CD4-positive, CD25-positive, alpha-beta regulatory T cell (primary cell): ENCODE results near the gene CTAG2. TPM values are rescaled to one million over a fixed set of nuclear protein-coding genes. Genes with fewer than 3 reads are reported as not detected.
A peak's percentile ranks its signal among the peaks of the same experiment; 100 is the strongest.

Source experiments
- ATAC-seq, 2 donors: fragments of 150-1000 bp; cut with Tn5 transposase; one replicate each; pipeline ENCODE4 v1.10.0; 2021; ENCODE audit warnings: low read depth in 2 of 2, moderate number of reproducible peaks in 2 of 2, moderate library complexity in 1 of 2
- DNase-seq, 3 donors: peaks; one replicate each; pipeline versions ENCODE4 v3.0.0 to v3.0.0-alpha.2; 2012 to 2022; ENCODE audit warnings: mixed read lengths in 1 of 3
- H3K27ac ChIP-seq: one replicate; pipeline ENCODE4 v1.7.0; 2013; ENCODE audit warnings: mild to moderate bottlenecking, low read length; ENCODE audit not compliant: insufficient read depth, poor library complexity, severe bottlenecking
- H3K27me3 ChIP-seq: one replicate; pipeline ENCODE4 v1.7.0; 2013; ENCODE audit warnings: low read length; ENCODE audit not compliant: control insufficient read depth, insufficient read depth
- H3K36me3 ChIP-seq: one replicate; pipeline ENCODE4 v1.7.0; 2013; ENCODE audit warnings: mild to moderate bottlenecking, low read length, moderate library complexity; ENCODE audit not compliant: control insufficient read depth, insufficient read depth
- H3K4me1 ChIP-seq: 2 replicates; pipeline ENCODE4 v1.7.0; 2013; ENCODE audit warnings: mild to moderate bottlenecking, low read length; ENCODE audit not compliant: insufficient read depth, control insufficient read depth, poor library complexity, severe bottlenecking
- H3K4me3 ChIP-seq: one replicate; pipeline ENCODE4 v1.7.0; 2013; ENCODE audit warnings: low read depth, mild to moderate bottlenecking, low read length, moderate library complexity
- H3K9me3 ChIP-seq, 2 experiments: 1 replicate in 1 of 2; 2 replicates in 1 of 2; pipeline ENCODE4 v1.7.0; 2013; ENCODE audit warnings: low read length in 2 of 2, mild to moderate bottlenecking in 1 of 2, moderate library complexity in 1 of 2; ENCODE audit not compliant: control insufficient read depth in 2 of 2
- H3K27ac Mint-ChIP-seq, 3 donors: one replicate each; pipeline ENCODE4 v1.8.0; 2020 to 2022; ENCODE audit warnings: mild to moderate bottlenecking in 3 of 3, mixed read lengths in 3 of 3, moderate library complexity in 2 of 3
- H3K27me3 Mint-ChIP-seq: one replicate; pipeline ENCODE4 v1.8.0; 2022; ENCODE audit warnings: mild to moderate bottlenecking, mixed read lengths
- H3K36me3 Mint-ChIP-seq: one replicate; pipeline ENCODE4 v1.8.0; 2020; ENCODE audit warnings: mixed read lengths
- H3K4me1 Mint-ChIP-seq, 4 donors: one replicate each; pipeline ENCODE4 v1.8.0; 2020 to 2022; ENCODE audit warnings: mixed read lengths in 4 of 4, mild to moderate bottlenecking in 1 of 4
- H3K4me3 Mint-ChIP-seq, 4 donors: one replicate each; pipeline ENCODE4 v1.8.0; 2020 to 2022; ENCODE audit warnings: mild to moderate bottlenecking in 4 of 4, mixed read lengths in 4 of 4, moderate library complexity in 3 of 4
- H3K9me3 Mint-ChIP-seq, 7 donors: one replicate each; pipeline ENCODE4 v1.8.0; 2020 to 2022; ENCODE audit warnings: mixed read lengths in 7 of 7, mild to moderate bottlenecking in 3 of 7, moderate library complexity in 2 of 7
- polyA plus RNA-seq, 4 donors: library from polyadenylated mRNA; unstranded; fragments of 300-500 nt; fragmentation: Illumina TruSeq; gene quantifications; one replicate each; pipeline ENCODE4 v1.2.3, GENCODE V29; 2021
- total RNA-seq: library from RNA; stranded (reverse); gene quantifications from one replicate; pipeline ENCODE4 v1.2.3, GENCODE V29; 2022

Gene CTAG2
- total and polyA plus RNA-seq, 5 donors from 2014 or later, result not detected

DNA sequence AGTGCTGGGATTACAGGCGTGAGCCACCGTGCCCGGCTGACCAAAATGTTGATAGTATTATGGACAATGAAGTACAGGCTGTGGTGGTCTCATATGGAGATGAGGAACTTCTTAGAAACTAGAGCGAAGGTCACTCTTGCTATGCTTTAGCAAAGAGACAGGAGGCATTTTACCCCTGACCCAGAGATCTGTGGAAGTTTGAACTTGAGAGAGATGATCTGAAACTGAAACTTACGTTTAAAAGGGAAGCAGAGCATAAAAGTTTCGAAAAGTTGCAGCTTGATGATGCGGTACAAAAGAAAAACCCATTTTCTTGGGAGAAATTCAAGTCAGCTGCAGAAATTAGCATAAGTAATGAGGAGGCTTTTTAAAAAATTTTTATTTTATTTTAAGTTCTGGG, 8.5 kb upstream of the CTAG2 start:
- H3K36me3 ChIP-seq, result no peaks in the 10 kb centered on the region
- H3K4me3 ChIP-seq, result no peak overlapping the region
- H3K4me1 ChIP-seq, result no peaks in the 10 kb centered on the region
- peaks cover 0 to 6% (median 2%) of the 10 kb centered on the region in 7 donors for H3K9me3 Mint-ChIP-seq
- H3K27me3 Mint-ChIP-seq, result peaks cover 7% of the 10 kb centered on the region
- H3K9me3 ChIP-seq, result no peaks in the 10 kb centered on the region
- no peak overlapping the region for H3K27ac Mint-ChIP-seq
- no peak for ATAC-seq
- no peak overlapping the region for H3K27ac ChIP-seq
- no peak overlapping the region for H3K4me3 Mint-ChIP-seq
- H3K27me3 ChIP-seq, result no peaks in the 10 kb centered on the region
- H3K36me3 Mint-ChIP-seq, result no peaks in the 10 kb centered on the region
- H3K4me1 Mint-ChIP-seq, result no peaks in the 10 kb centered on the region
- no peak for DNase-seq

DNA sequence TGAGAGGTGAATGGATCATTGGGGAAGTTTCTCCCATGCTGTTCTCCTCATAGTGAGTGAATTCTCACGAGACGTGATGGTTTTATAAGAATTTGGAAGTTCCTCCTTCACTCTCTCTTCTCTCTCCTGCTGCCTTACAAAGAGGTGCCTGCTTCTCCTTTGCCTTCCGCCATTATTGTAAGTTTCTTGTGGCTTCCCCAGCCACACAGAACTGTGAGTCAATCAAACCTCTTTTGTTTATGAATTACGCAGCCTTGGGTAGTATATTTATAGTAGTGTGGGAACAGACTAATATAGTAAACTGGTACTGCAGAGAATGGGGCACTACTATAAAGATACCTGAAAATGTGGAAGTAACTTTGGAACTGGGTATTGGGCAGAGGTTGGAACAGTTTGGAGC, 7.8 kb upstream of the CTAG2 start:
- no peak for DNase-seq
- Mint-ChIP-seq H3K4me1 (no peaks in the 10 kb centered on the region), H3K27me3 (peaks cover 4% of the 10 kb centered on the region), H3K9me3 (peaks cover 0 to 4% (median 2%) of the 10 kb centered on the region in 7 donors), H3K27ac (no peak overlapping the region), H3K36me3 (no peaks in the 10 kb centered on the region), H3K4me3 (no peak overlapping the region)
- Histone ChIP-seq H3K9me3 (no peaks in the 10 kb centered on the region), H3K27me3 (no peaks in the 10 kb centered on the region), H3K36me3 (no peaks in the 10 kb centered on the region), H3K27ac (no peak overlapping the region), H3K4me3 (no peak overlapping the region), H3K4me1 (no peaks in the 10 kb centered on the region)
- ATAC-seq, result no peak

DNA sequence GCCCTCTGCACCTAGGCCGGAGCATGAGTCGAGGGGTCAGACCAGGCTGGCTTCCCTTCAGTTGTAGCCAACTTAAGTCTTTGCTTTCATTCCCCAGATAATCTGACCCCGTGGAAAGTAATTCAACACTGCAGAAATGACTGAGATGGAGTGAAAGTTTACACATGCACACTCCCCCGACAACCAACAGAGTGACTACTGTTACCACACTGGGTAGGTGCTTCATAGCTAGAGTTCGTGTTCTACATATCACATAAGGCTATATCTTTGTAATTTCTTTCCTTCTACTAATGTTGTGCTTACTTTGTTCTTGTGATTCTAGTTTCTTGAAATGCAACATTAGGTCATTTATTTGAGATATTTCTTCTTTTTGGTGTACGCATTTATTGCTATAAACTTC, 7.2 kb upstream of the CTAG2 start:
- no peak overlapping the region for H3K27ac Mint-ChIP-seq
- H3K36me3 ChIP-seq, result no peaks in the 10 kb centered on the region
- ATAC-seq (no peak), DNase-seq (no peak)
- H3K4me3 Mint-ChIP-seq, result no peak overlapping the region
- H3K9me3 Mint-ChIP-seq, result peaks cover 0 to 4% (median 2%) of the 10 kb centered on the region in 7 donors
- peaks cover 4% of the 10 kb centered on the region for H3K27me3 Mint-ChIP-seq
- no peaks in the 10 kb centered on the region for H3K4me1 Mint-ChIP-seq
- H3K4me3 ChIP-seq, result no peak overlapping the region
- no peak overlapping the region for H3K27ac ChIP-seq
- H3K27me3 ChIP-seq, result no peaks in the 10 kb centered on the region
- no peaks in the 10 kb centered on the region for H3K36me3 Mint-ChIP-seq
- H3K4me1 ChIP-seq, result no peaks in the 10 kb centered on the region
- H3K9me3 ChIP-seq, result no peaks in the 10 kb centered on the region

DNA sequence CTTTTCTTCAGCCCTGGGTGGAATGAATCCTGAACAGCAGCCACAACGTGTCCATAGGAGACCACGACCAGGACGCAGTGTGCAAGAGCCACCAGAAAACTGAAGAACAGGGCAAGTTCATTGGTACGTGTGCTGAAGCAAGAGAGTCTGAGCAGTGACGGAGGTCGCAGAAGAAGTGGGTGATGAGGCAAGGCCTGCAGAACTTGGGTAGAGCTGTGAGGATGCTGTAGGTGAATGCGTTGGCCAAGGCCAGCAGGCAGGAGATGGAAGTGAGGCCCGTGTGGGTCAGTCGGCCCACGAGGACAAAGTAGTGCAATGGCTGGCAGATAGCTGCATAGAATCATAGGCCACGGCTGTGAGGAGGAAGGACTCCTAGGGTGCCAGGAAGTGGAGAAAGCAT, 5.6 kb upstream of the CTAG2 start:
- no peaks in the 10 kb centered on the region for H3K4me1 ChIP-seq
- H3K9me3 ChIP-seq, result no peaks in the 10 kb centered on the region
- Mint-ChIP-seq H3K27me3 (peaks cover 4% of the 10 kb centered on the region), H3K4me3 (no peak overlapping the region), H3K9me3 (peaks cover 0 to 3% (median 2%) of the 10 kb centered on the region in 7 donors), H3K36me3 (no peaks in the 10 kb centered on the region), H3K27ac (peak overlapping the region in 1 of 3 donors; percentile 52), H3K4me1 (no peaks in the 10 kb centered on the region)
- H3K4me3 ChIP-seq, result no peak overlapping the region
- DNase-seq, result no peak
- H3K27ac ChIP-seq, result no peak overlapping the region
- H3K36me3 ChIP-seq, result no peaks in the 10 kb centered on the region
- no peaks in the 10 kb centered on the region for H3K27me3 ChIP-seq
- no peak for ATAC-seq

DNA sequence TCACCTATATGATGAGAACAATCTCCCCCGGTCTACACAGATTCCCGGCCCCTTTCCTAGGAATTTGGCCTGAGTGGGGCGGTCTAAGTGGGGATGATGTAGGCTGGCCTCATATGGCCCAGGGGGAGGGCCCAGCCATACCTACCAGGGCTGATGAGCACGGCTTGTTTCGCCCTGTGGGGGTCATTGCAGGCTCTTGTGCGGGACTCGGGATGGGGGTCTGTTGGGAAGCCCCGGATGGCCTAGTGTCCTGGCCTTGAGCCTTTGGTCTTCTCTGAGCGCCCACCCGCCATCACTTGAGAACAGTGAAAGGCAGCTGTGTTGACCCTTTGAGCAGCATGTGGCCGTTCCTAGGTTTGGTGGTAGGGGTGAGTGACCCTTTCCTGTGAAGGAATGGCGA, 4.8 kb upstream of the CTAG2 start:
- no peak overlapping the region for H3K27ac Mint-ChIP-seq
- Histone ChIP-seq H3K27ac (no peak overlapping the region), H3K36me3 (no peaks in the 10 kb centered on the region), H3K4me3 (no peak overlapping the region), H3K27me3 (no peaks in the 10 kb centered on the region), H3K4me1 (no peaks in the 10 kb centered on the region), H3K9me3 (no peaks in the 10 kb centered on the region)
- H3K36me3 Mint-ChIP-seq, result no peaks in the 10 kb centered on the region
- H3K9me3 Mint-ChIP-seq, result peaks cover 0 to 2% (median 0%) of the 10 kb centered on the region in 7 donors
- H3K4me1 Mint-ChIP-seq, result no peaks in the 10 kb centered on the region
- H3K4me3 Mint-ChIP-seq, result no peak overlapping the region
- ATAC-seq (no peak), DNase-seq (no peak)
- peaks cover 4% of the 10 kb centered on the region for H3K27me3 Mint-ChIP-seq

DNA sequence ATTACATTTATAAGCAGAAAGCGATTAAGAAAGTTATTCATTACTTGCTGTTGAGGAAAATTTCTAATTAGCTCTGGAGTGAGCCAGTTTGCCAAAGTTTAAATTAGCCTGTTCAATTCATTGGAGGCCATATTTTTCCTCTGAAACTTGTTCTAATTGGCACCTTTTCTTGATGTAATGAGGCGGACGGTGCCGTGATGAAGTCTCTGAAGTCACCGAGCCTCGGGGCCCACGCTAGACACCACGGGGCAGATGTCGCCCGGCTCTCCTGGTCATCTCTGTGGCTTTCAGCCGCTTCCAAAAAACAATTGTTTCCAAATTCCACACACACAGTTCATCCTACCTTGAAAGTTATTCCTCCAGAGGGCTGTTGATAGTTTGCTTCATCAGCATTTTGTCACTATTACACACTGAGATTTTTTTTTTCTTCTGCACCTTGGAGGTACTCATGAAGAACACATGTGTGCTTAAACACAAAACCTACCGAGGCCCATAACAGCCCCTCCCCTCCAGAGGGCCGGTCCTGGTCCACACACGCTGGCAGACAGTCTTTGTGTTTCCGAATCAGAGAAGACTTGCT, 3.9 kb upstream of the CTAG2 start:
- no peaks in the 10 kb centered on the region for H3K36me3 Mint-ChIP-seq
- Histone ChIP-seq H3K4me1 (no peaks in the 10 kb centered on the region), H3K36me3 (no peaks in the 10 kb centered on the region), H3K27ac (no peak overlapping the region), H3K27me3 (no peaks in the 10 kb centered on the region), H3K9me3 (no peaks in the 10 kb centered on the region), H3K4me3 (no peak overlapping the region)
- DNase-seq (no peak), ATAC-seq (no peak)
- H3K27me3 Mint-ChIP-seq, result peaks cover 4% of the 10 kb centered on the region
- peaks cover 0 to 2% (median 0%) of the 10 kb centered on the region in 7 donors for H3K9me3 Mint-ChIP-seq
- no peaks in the 10 kb centered on the region for H3K4me1 Mint-ChIP-seq
- no peak overlapping the region for H3K4me3 Mint-ChIP-seq
- H3K27ac Mint-ChIP-seq, result no peak overlapping the region

DNA sequence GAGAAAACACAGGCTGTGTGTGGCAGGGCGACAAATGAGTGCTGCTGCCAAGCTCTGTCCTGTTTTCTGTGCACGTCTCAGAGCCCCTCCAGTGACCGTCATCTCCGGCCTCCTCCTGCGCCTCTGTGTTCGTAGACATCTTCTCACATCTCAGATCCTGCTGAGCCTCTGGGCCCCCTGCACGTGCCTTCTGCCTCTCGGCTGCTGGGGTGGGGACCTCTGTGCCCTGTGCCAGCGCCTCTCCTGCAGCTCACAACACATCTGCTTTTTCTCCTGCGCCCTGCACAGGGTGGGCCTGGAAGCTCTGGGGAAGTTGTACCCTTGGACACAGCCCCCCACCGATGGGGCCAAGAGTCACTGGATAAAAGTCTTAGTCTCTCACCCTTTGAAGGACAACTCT, 2.4 kb upstream of the CTAG2 start:
- no peaks in the 10 kb centered on the region for H3K27me3 ChIP-seq
- Mint-ChIP-seq H3K27me3 (peaks cover 4% of the 10 kb centered on the region), H3K9me3 (peaks cover 0 to 2% (median 0%) of the 10 kb centered on the region in 7 donors), H3K36me3 (no peaks in the 10 kb centered on the region), H3K27ac (no peak overlapping the region), H3K4me1 (no peaks in the 10 kb centered on the region), H3K4me3 (no peak overlapping the region)
- no peaks in the 10 kb centered on the region for H3K4me1 ChIP-seq
- H3K36me3 ChIP-seq, result no peaks in the 10 kb centered on the region
- no peak overlapping the region for H3K4me3 ChIP-seq
- no peak for ATAC-seq
- H3K27ac ChIP-seq, result no peak overlapping the region
- H3K9me3 ChIP-seq, result no peaks in the 10 kb centered on the region
- DNase-seq, result no peak

DNA sequence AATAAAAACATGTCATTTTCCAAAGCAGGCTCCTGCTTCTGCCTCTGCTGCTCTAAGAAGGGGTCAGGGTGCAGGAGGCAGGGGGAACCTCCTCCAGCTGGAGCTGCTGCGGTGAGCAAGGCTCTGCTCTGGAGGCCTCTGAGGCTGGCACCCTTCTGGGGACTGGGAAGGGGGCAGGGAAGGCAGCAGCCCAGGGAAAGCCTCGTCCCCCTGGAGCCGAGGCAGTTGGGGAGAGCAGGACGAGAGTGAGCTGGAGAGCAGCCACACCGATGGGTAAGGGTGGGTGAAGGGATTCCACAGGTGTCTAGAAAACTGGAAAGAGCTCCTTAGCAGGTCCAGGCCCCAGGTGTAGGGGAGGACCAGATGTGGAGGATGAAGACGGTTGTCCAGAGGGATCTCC, 2.0 kb upstream of the CTAG2 start:
- no peaks in the 10 kb centered on the region for H3K27me3 ChIP-seq
- no peak for ATAC-seq
- no peak for DNase-seq
- no peaks in the 10 kb centered on the region for H3K9me3 ChIP-seq
- H3K36me3 ChIP-seq, result no peaks in the 10 kb centered on the region
- H3K4me3 ChIP-seq, result no peak overlapping the region
- peaks cover 0 to 2% (median 0%) of the 10 kb centered on the region in 7 donors for H3K9me3 Mint-ChIP-seq
- no peak overlapping the region for H3K27ac ChIP-seq
- H3K4me1 Mint-ChIP-seq, result no peaks in the 10 kb centered on the region
- H3K4me1 ChIP-seq, result no peaks in the 10 kb centered on the region
- H3K4me3 Mint-ChIP-seq, result no peak overlapping the region
- H3K27me3 Mint-ChIP-seq, result peaks cover 4% of the 10 kb centered on the region
- H3K27ac Mint-ChIP-seq, result no peak overlapping the region
- H3K36me3 Mint-ChIP-seq, result no peaks in the 10 kb centered on the region
